SK-N-SH (cell line): ENCODE results near the gene TMUB1.

Source experiments
- CHD2 ChIP-seq: fragments of 150-350 bp; IDR thresholded peaks from 2 replicates; pipeline ENCODE4 v1.6.1; 2018; ENCODE audit warnings: low read length; ENCODE audit not compliant: partially characterized antibody
- ELF1 ChIP-seq: IDR thresholded peaks from 2 replicates; pipeline ENCODE4 v1.4.0; 2012
- EZH2phosphoT487 ChIP-seq: fragments of 200-600 bp; sonication (generic); IDR thresholded peaks from 2 replicates; pipeline ENCODE4 v1.6.1; 2017; ENCODE audit warnings: low read depth, mixed run types, mild to moderate bottlenecking, antibody characterized with exemption, moderate library complexity, borderline replicate concordance
- MXI1 ChIP-seq: IDR thresholded peaks from 2 replicates; pipeline ENCODE4 v1.6.1; 2012; ENCODE audit warnings: mild to moderate bottlenecking, low read depth, low read length, improper control_type of control experiment
- NRF1 ChIP-seq: IDR thresholded peaks from 2 replicates; pipeline ENCODE4 v1.6.1; 2012; ENCODE audit warnings: low read depth, mild to moderate bottlenecking, low read length
- RFX5 ChIP-seq: IDR thresholded peaks from 2 replicates; pipeline ENCODE4 v1.6.1; 2012; ENCODE audit warnings: mild to moderate bottlenecking, improper control_type of control experiment, low read length
- SMC3 ChIP-seq: IDR thresholded peaks from 2 replicates; pipeline ENCODE4 v1.6.1; 2012; ENCODE audit warnings: low read depth, low read length, improper control_type of control experiment
- TAF1 ChIP-seq: IDR thresholded peaks from 2 replicates; pipeline ENCODE4 v1.6.1; 2012; ENCODE audit warnings: low read depth, mild to moderate bottlenecking, low read length, moderate library complexity, borderline replicate concordance
- TEAD4 ChIP-seq: IDR thresholded peaks from 2 replicates; pipeline ENCODE4 v1.4.0; 2012; ENCODE audit warnings: mild to moderate bottlenecking, borderline replicate concordance; ENCODE audit not compliant: insufficient read depth
- YY1 ChIP-seq: IDR thresholded peaks from 2 replicates; pipeline ENCODE4 v1.4.0; 2012; ENCODE audit warnings: low read depth, mild to moderate bottlenecking
- TF ChIP-seq, protein P1 (sequence below): fragments of 200-600 bp; sonication (generic); IDR thresholded peaks from 2 replicates; pipeline ENCODE4 v1.6.1; 2017; ENCODE audit warnings: antibody characterized with exemption, mild to moderate bottlenecking, moderate library complexity
- TF ChIP-seq, protein P2 (sequence below): IDR thresholded peaks from 2 replicates; pipeline ENCODE4 v1.4.0; 2012; ENCODE audit warnings: low read depth
- TF ChIP-seq, protein P3 (sequence below): fragments of 150-350 bp; IDR thresholded peaks from 2 replicates; pipeline ENCODE4 v1.6.1; 2017; ENCODE audit warnings: antibody characterized with exemption, low read length, low read depth, borderline replicate concordance
- TF ChIP-seq, protein P4 (sequence below): IDR thresholded peaks from 2 replicates; pipeline ENCODE4; 2012

DNA sequence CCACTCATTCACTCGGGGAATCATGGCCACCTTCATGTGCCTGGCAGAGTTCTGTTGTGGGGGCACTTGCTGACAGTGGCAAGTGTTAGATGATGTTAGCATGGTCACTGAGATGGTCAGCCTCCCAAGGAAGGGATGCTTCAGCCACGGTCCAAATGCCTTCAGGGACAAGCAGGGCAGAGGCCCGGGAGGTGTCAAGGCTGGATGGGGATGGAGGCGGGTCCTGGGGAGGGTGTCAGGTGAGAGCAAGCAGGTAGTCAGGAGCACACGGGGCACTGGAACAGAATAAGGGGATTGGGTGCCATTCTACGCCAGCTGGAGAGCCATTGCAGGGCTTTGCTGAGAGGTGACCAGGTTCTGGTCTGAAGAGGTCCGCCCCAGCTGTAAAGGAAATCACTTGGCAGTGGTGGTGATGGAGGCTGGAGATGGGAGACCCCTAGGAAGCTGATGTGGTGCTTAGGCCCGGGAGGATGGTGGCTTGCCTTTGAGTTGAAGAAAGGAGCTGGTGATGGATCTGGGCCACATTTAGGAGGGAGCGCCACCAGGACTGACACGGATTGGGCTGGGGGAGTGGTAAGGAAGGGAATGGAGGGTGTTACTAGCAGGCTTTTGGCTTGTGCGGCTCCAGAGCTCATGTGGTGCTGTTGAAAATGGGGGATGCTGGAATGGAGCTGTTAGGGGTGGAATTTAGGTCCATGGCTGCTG is 27.1 kb upstream of the TMUB1 start:
- TF ChIP-seq, protein P1, sequence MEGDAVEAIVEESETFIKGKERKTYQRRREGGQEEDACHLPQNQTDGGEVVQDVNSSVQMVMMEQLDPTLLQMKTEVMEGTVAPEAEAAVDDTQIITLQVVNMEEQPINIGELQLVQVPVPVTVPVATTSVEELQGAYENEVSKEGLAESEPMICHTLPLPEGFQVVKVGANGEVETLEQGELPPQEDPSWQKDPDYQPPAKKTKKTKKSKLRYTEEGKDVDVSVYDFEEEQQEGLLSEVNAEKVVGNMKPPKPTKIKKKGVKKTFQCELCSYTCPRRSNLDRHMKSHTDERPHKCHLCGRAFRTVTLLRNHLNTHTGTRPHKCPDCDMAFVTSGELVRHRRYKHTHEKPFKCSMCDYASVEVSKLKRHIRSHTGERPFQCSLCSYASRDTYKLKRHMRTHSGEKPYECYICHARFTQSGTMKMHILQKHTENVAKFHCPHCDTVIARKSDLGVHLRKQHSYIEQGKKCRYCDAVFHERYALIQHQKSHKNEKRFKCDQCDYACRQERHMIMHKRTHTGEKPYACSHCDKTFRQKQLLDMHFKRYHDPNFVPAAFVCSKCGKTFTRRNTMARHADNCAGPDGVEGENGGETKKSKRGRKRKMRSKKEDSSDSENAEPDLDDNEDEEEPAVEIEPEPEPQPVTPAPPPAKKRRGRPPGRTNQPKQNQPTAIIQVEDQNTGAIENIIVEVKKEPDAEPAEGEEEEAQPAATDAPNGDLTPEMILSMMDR: no peak
- TF ChIP-seq TEAD4 (no peak), SMC3 (no peak), CHD2 (no peak), YY1 (no peak), MXI1 (no peak), EZH2phosphoT487 (no peak), TAF1 (no peak), NRF1 (no peak), RFX5 (no peak), ELF1 (no peak)
- TF ChIP-seq, protein P2, sequence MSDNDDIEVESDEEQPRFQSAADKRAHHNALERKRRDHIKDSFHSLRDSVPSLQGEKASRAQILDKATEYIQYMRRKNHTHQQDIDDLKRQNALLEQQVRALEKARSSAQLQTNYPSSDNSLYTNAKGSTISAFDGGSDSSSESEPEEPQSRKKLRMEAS: no peak
- TF ChIP-seq, protein P3, sequence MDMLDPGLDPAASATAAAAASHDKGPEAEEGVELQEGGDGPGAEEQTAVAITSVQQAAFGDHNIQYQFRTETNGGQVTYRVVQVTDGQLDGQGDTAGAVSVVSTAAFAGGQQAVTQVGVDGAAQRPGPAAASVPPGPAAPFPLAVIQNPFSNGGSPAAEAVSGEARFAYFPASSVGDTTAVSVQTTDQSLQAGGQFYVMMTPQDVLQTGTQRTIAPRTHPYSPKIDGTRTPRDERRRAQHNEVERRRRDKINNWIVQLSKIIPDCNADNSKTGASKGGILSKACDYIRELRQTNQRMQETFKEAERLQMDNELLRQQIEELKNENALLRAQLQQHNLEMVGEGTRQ: no peak
- TF ChIP-seq, protein P4, sequence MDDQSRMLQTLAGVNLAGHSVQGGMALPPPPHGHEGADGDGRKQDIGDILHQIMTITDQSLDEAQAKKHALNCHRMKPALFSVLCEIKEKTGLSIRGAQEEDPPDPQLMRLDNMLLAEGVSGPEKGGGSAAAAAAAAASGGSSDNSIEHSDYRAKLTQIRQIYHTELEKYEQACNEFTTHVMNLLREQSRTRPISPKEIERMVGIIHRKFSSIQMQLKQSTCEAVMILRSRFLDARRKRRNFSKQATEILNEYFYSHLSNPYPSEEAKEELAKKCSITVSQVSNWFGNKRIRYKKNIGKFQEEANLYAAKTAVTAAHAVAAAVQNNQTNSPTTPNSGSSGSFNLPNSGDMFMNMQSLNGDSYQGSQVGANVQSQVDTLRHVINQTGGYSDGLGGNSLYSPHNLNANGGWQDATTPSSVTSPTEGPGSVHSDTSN: no peak
